ENCODE results near the gene SLC35F2.

DNA sequence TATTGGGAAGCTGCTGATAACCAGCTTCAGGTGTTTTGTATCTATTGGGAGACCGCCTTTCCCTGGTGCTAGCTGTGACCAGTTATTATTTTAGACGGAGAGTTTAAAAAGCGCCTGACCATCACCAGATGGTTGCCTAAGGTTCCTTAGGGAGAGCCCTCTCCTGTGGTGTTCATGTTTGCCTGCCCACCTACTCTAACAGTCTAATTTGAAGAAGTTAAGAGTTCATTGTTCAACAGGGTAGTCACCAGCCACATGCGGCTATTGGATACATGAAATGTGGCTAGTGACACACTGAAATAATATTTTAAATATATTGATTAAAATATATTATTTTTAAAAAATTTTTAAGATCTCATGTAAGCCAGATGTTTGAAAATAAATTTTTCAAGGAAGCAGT lies 75.5 kb downstream of the SLC35F2 start:
- TF ChIP-seq, protein P1, sequence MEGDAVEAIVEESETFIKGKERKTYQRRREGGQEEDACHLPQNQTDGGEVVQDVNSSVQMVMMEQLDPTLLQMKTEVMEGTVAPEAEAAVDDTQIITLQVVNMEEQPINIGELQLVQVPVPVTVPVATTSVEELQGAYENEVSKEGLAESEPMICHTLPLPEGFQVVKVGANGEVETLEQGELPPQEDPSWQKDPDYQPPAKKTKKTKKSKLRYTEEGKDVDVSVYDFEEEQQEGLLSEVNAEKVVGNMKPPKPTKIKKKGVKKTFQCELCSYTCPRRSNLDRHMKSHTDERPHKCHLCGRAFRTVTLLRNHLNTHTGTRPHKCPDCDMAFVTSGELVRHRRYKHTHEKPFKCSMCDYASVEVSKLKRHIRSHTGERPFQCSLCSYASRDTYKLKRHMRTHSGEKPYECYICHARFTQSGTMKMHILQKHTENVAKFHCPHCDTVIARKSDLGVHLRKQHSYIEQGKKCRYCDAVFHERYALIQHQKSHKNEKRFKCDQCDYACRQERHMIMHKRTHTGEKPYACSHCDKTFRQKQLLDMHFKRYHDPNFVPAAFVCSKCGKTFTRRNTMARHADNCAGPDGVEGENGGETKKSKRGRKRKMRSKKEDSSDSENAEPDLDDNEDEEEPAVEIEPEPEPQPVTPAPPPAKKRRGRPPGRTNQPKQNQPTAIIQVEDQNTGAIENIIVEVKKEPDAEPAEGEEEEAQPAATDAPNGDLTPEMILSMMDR (IDR thresholded peaks at IDR 0.05) = no peak
- no peak for TF ChIP-seq POLR2A (IDR thresholded peaks at IDR 0.05)

Measured in ovary (tissue), 3 donors.